Femur (tissue), 1 donor: ENCODE measurements around the gene CRIM1.

ENCODE experiments used
- DNase-seq: peaks from one replicate; pipeline ENCODE4 v3.0.0-alpha.2; 2017

The CRIM1 gene

DNA sequence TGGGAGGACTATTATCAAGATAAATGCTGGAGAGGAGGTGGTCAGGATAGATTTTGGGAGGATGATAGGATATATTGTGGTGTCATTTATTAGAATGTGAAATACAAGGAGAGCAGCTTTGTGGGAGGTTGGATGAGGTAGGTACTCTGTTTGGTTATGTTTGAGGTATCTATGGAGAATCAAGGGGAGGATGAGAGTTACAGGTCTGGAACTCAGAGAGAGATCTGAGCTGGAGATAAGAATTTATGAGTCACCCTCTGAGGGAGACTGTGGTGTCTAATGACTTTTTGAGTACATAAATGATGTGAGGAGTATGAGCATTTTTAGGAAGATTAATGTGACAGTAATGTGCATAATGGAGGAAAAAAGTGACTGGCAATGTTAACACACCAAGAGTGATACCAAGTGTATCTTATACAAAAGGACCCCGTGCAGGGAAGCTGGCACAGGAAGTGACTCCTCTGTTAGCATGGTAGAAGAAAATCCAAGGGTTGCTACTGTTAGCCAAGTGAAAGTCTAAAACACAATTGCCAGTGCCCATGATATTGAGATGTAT lies 48.2 kb downstream of the CRIM1 start:
- DNase-seq, result no peak

DNA sequence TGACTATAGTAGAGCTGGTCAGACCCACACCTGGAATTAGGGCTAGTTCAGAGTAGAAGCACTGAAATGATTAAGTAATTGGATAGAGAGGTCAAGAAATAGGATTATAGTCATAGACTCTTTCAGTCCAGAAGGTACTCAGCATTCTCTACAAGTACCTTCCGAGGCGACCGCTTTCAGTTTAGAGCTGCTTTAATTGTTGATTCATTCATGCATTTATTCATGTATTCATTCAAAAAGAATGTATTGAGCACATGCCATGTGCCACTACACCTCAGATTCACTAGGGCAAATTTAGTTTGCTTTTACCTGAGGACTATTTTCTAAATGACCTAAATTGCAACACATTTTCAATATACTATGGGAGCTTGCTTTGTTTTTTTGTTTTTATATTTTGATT lies 48.7 kb downstream of the CRIM1 start:
- no peak for DNase-seq

DNA sequence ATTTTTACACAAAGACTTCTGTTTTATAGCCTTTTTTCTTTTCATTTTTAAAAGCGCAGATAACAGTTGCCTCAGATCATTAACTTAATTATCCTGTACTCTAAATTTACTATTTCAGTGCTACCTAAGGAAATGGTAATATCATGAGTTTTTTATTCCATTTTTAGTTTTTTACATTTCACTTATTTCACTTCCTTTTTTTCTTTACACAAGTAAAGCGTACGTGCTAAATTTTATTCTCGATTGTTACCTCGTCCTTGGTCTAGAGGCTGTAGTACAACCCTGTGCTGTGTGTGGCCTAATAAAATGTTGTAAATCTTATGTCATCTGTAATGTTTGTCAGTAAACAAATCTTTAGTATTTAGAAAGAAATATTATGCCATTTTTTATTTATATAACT lies 49.2 kb downstream of the CRIM1 start:
- DNase-seq, result no peak

DNA sequence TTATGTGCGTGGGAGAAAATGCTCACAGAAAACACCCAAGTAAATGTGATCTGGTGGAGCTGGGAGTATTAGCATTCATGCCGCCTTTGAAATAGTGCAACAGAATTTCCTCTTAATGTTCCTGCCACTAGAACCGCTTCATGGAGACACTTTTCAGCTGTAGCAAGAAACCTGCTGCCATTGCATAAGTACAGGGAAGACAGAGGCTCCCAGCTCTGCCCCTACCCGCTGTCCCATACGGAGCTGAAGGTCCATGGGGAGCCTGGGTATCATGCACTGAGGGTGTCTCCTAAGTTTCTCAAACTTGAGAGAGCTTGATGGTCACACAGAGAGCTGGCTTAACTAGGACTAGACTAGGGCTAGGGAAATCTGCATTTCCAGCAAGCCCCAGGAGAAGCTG lies 49.6 kb downstream of the CRIM1 start:
- no peak for DNase-seq

DNA sequence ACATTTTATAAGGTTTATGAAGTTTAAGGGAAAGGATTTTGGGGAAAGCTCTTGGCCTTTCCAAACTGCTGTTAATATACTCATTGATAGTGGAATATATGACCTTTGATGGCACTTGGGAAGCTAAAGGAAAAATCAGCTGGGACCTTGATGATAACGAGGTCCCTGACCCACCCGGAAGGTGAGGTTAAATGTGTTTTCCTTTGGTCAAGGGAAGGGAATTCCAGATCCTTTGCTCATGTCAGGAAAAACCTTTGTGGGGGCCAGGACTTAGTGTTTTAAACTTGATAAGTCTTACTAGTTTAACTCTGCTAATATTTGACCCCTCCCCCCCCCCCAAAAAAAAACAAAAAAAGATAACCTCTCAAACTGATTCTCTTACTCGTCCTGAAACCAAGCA lies 50.7 kb downstream of the CRIM1 start:
- DNase-seq, result no peak

DNA sequence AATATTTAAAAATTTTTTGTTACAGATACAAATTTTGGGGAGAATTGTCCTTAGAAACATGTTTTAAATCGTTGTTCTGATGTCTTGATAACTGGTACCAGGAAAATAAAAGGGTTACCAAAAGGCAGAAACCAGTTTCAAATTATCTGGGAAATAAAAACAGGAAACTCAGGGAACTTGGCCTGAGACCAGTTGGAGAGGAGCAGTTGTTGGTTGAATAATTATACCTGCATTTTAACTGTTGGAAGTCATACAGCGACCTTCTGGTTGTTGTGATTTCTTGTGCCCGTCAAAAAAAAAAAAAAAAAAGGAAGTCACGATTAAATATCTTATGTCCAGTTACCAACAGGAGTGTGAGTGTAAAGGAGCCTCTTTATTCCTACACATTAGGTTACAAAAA lies 51.8 kb downstream of the CRIM1 start:
- no peak for DNase-seq

DNA sequence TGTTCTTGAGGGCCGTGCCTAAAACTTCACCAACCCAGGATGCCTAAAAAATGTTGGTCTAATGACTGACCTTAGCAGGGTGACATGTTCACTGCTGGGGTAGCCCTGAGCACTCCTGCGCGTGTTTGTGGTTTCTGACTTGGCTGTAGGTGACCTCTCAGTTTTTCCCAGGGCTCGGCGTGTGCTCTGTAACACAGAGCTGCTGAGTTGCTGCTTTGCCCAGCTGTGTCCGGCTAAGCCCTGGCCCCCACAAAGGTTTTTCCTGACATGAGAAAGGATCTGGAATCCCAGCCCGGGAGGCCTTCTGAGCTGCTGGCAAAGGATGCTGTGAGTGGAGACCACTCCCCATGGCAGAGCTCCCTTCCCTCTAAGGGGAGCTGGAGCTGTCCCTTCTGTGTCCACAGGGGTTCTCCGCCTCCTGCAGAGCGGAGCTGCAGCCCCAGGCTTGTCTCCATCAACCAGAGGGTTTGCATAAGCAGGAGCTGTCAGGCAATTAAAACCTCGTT lies 52.7 kb downstream of the CRIM1 start:
- DNase-seq, result peak; percentile 25

DNA sequence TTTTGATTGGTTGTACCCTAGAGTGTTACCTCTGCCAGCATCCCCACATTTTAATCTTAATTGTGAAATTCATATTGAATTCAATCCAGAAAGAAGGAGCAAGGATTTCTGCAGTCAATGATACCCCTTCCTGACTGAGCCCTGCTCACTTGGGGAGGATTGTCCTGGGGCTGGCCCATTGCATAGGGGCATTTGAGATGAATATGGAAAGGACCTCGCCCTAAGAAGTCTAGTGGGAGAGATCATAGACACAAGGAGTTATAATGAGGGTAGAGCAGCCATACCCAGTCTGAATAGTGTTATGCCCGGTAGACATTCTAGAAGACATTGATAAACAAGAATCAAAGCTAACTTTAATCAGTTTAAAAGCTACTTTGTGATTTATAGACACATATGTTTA lies 53.8 kb downstream of the CRIM1 start:
- DNase-seq, result no peak

DNA sequence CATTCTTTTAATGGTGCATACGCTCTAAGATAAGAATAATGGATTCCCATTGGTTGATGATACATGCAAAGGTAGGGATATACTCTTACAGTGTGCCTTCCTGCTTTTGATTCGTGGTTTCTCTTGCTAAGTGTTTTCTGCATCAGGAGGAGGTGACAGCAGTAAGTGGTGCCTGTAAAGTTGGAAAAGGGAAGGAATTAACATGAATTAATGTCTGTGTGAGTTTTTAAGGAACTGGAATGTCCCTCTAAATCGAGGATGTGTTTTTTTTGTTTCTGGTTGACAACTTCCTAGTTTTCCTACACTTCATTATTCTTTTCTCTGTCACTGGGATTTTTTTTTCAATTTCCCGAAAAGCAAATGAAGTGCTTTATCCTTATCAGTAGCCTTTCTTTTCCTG lies 54.4 kb downstream of the CRIM1 start:
- no peak for DNase-seq

DNA sequence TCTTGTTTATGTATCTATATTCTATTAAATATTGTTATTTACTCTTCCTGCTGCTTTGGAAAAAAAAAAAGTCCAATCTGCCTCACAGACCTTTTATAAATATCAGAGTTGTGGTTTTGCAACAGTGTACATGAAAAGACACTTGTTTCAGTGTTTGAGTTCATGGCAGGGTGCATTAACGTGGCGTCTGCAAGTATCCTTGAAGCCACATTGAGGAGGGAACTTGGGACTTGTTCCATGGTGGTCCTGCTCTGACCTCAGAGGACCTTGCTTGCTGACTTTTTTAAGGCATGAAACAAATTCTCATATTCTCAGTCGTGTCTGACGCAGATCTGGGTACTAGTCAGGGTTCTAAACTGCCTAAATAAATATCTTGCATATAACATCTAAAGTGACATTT lies 55.1 kb downstream of the CRIM1 start:
- no peak for DNase-seq

DNA sequence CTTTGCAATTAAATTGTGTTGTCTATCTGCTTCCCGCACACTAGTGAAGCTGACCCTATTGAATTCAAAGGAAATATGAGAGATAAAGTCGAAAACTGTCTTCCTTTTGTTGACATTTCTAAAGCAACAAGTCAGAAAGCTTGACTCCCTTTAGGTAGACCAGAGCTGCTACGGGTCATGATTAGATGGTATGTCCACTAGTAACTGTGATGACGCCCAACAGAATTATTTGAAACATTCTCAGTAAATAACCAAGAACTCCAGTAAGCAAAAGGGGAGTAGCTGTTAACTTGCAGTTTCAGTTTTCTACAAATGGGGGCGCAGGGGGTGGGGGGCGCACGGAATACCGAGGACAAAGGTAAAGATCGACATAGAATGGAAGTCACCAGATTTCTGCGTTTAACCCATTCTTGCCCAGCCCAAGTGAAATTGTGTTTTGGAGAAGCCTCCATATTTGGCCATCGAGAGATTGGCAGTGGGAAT lies 56.4 kb downstream of the CRIM1 start:
- DNase-seq, result no peak

DNA sequence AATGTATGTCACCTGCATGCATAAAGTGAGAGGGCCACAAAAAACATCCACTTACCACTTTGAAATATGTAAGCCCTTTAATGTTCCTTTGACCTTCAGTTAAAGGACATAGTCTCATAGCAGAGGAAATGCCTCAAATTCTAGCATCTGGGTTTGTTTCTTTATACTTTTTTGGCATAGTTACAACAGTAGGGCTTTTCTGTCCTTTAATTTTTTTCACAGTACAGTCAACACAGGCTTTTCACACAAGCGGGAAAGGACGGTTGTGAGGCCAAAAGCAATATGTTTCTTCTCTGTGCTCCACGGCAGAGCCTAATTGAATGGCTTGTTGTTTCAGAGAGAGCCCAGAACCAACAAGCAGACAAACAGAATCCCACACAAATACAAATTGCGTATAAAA lies 57.6 kb downstream of the CRIM1 start:
- peak; percentile 30 for DNase-seq

DNA sequence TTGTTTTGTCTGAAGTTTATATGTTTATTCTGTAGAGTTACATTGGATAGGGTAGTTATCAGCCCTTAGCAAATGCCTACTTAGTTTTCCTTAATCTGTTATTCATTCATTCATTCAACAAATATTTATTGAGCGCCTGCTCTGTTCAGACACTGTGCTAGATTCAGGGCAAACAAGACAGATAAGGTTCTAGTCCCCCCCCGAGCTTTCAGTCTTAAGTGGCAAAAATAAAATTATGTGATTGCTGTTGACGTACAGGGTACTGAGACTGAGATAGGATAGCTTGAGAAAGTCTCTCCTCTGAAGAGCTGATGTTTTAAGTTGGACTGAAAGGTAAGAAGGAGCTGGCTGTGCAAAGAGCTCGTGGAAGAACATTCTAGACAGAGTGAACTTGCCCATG lies 58.7 kb downstream of the CRIM1 start:
- no peak for DNase-seq

DNA sequence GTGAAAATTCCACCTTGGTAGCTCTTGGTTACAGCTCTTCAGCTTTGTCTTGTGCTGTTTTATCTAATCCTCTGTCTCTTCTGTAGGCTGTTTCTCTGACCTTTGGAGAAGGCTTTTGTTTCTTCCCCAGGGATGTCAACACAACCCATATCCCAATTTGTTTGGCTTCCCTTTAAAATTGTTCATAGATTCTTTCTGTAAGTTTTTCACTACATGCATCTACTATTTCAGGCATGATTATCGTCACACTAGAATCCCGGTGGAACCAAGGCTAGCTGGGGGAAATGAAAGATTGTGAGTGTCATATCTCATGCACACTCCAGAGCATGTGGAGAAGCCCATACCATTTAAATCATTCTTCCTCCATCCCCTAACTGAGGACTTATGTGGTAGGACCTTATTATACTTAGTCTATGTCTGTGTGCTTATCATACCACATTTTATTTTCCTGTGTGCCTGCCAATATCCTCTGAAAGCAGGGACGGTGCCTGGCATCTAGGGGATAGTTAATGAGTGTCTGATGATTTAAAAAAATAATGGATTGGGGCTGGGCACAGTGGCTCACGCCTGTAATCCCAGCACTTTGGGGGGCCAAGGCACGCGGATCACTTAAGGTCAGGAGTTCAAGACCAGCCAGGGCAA lies 59.9 kb downstream of the CRIM1 start:
- no peak for DNase-seq

DNA sequence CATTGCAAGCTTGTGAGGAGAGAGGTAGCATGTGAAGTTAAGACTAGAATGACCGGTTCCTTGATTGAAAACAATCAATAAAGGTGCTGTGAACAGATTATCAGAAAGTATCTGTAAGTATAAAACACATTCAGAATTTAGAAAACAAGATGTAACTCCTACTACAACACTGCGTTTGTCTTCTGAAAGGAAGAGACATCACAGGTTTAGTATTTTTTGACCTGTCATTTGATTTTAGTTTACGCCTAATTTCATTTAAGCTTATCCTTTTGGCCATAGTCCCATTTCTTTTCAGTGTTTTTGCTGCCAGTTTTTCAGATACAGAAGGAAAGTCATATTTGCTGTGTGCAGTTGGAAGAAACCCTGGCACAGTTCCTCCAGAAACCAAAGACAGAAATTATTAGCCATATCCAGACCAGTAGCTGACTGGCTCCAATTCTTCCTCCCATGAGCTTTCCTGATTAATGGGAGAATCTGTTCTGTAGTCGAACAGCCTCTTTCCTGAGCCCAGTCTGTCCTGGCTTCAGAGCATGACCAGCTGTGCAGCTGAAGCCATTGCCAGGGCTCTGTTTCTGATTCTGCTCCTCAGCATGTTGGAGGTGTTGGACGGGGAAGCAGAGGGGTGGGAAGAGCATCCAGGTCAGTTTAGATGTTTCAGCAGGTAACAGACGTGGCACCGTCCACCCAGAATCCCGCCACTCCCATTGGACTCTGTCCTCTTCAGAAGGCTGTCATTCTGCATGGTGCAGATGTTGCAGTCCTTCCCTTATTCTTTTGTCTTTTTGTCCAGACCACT lies 61.0 kb downstream of the CRIM1 start:
- DNase-seq, result peak; percentile 55

DNA sequence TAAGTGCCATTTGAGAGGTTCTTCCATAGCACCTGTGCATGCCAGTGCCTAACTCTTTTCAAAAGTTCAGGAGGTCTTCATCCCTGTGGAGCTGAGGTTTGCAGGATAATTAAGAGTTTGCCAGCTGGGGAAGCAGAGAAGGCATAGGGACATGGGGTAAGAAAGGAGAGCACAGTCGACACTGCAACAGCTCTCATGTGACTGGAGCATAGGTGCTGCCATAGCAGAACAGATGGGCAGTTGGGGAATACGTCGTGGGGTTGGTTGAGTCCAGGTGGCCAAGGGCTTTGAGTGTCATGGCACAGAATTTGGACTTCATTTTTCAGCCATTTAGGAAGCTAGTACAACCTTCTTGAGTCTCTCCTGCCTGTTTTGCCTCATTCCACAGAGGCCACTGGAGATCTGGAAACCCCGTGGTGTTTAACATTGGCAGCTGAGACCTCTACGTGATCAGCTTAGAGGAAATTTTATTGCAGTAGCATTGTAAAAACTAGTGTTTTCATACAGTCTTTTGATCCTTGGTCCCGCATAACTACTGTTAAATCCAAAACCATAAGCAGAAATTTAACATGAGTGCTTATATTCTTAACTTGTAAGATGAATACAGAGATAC lies 65.1 kb downstream of the CRIM1 start:
- no peak for DNase-seq

DNA sequence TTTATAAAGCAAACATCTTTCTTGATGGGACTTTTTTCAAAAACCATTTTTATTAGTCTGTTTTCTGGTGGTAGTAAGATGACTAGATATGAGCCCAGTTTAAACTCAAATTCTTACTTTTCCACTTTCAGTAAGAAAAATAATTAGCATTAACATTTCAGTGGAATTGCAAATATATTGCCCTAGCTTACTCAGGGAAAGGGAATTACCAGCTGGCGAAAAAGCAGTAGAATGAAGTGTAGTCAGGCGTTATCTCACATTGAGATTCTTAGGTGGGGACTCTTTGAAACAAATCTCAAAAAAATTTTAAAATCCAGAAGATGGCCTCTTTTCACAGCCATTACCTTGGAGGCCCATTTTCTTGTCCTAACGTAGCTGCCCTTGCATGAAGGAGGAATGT lies 65.8 kb downstream of the CRIM1 start:
- DNase-seq, result no peak

DNA sequence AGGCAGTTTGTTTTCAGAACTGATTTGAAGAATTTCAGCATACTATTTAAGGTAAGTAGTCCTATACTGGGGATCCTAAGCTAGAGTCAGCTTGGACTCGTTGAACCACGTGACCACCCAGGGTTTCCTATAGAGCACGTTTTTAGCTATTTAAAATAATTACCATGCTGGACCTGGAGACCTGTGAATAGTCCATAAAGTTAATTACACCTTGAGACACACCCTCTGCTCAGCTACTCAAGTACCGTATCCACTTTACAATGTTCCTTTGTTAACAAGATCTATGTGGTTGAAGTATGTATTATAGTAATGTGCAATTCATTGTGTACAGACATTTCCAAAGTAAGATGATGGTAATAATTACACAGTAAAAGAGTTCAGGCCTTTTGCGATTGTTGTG lies 67.6 kb downstream of the CRIM1 start:
- DNase-seq, result no peak

DNA sequence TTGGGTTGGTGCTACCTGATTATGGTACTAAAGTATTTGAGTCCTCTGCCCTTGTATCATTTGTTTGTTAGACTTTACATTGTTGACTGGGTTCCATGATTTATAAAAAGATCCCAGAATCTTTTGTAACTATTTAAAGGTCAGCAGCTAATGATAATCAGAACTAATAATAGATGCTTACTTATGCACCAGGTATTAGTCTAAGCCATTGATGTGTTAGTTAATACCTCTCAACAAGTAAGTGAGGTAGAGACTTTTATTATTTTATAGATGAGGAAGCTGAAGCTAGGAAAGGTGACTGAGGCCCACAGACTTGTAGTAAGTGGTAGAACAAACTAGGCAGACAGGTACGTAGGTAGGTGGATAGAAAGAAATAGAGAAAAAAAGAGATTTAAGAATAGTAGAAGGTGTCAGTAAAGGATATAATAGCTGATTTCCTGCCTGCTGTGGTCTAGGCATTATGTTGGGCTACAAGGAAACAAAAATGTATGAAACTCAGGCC lies 68.1 kb downstream of the CRIM1 start:
- DNase-seq, result no peak

DNA sequence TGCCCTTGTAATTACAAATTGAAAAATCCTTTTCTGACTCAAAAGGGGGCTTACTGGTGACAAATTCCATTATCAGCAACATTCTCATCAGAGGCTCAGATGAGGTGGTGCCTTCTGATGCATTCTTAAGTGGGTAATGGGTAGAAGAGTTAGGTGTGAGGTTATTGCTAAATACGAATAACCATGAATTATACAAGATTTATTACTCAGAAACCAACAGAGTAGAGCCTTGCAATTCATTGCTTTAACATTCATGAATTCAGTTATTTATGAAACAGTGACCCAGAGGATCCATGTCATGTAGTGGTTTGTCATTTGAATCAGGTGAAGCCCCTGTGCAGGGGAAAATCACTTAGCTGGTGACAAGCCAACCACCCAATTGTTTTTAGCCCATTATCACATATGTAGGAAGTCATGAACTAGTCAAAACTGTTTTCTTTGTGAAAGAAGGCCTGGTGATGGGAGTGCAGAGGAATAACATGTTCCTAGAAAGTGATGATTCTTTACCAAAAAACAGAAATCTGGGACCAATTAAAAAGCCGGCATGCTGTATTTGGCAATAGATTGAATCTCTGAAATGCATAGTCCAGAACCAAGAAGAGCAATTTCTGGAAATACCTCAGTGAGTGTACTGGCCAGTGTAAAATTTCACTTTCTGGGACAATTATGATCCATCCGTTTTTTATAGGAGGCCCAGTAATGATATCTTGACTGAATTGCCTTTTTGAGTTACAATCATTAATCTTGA lies 70.2 kb downstream of the CRIM1 start:
- DNase-seq, result no peak

DNA sequence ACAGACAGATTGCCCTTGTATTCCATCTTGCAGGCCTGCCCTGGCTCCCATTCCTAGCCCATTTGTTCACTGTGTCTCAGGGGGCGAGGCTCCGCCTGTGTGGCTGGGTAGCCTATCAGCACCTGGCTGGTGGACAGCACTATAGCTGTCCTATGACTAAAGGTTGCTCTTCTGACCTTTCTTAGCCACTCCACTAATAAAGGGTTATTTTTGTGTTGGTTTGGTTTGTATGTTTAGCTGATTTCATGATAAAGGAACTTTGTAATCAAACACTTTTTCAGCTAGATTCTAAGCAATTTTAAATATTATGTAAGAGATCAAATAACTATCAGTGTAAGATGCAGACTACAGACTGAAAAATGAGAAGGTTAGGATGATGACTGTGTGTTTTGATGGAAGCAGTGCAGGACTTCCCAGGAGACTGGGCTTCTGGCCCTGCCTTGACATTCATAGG lies 72.2 kb downstream of the CRIM1 start:
- no peak for DNase-seq

DNA sequence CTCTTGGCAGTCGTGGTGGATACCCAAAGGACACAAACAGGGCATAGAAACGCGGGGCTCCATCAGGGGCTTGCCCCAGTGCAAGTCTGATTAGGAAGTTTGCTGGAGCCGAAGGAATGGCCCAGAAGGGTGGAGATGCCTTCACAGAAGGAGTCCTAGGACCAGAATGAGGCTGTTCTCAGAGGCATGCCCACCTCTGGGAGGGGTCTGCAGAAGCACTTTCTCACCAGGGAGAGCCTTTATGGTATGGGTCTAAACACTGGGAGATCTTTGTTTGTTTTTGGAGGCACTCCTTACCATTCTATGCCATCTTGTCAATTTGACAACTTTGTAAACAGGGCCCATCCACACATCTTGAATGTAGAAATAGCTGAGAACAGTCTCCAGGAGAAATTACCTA lies 75.0 kb downstream of the CRIM1 start:
- no peak for DNase-seq

DNA sequence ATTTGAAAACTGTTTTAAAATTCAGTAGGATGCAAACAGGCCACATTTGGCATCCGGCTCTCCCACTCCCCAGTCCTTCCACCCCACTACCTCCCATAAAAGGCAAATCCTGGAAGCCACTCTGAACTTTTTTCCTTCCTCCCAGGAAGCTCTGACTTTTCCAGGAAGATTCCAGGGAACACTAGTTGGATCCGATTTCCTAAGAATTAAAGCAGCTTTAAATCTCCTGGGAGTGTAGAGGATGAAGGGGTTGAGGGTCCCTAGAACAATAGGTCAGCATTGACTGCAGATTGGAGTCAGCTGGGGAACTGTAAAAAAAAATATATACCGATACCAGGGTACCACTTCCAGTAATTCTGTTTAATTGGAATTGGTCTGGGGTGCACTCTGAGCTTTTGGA lies 76.9 kb downstream of the CRIM1 start:
- DNase-seq, result no peak
